Left renal pelvis (tissue), 4 donors: ENCODE data around the gene MYOM3. TPM values are rescaled to one million over a fixed set of nuclear protein-coding genes. Genes with fewer than 3 reads are reported as not detected.
"Not testable (repeated sequence)": the region's sequence is repeated elsewhere in the genome, so short reads cannot be mapped to it uniquely, and the experiment has no call there.

Experiments
- DNase-seq, 4 donors: peaks; one replicate each; pipeline ENCODE4 v3.0.0-alpha.2; 2013; ENCODE audit warnings: low read depth in 4 of 4, low spot score in 3 of 4
- polyA plus RNA-seq, 4 donors: library from polyadenylated mRNA; unstranded; fragments of 120-200 nt; gene quantifications; one replicate each; pipeline ENCODE4 v1.2.1, GENCODE V29; 2013; ENCODE audit not compliant: insufficient read length in 4 of 4

Gene MYOM3
- polyA plus RNA-seq, 4 donors: 0.60 to 24.8 (median 19.4) TPM

DNA sequence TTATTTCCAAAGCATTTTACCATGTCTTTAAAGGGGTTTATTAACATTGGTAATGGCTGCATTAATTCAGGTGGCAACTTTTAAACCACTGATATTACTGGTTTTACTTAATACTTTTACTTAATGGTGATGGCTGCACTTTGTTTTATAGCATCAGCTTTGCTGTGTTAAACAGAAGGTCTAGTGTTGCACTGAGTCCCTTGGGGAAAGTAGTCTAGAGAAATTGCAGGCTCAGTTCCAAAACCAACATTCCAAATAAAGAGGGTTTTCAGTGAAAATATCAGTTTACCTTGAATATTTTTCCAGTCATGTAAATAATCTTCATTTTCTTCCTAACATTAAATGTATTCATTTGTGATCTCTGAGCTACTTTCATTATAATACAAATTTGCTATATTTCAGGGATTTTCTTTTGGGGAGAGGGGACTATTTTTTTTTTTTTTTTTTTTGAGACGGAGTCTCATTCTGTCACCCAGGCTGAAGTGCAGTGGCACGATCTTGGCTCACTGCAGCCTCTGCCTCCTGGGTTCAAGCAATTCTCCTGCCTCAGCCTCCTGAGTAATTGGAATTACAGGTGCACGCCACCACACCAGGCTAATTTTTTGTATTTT lies 103.3 kb downstream of the MYOM3 start:
- DNase-seq: not testable (repeated sequence)

DNA sequence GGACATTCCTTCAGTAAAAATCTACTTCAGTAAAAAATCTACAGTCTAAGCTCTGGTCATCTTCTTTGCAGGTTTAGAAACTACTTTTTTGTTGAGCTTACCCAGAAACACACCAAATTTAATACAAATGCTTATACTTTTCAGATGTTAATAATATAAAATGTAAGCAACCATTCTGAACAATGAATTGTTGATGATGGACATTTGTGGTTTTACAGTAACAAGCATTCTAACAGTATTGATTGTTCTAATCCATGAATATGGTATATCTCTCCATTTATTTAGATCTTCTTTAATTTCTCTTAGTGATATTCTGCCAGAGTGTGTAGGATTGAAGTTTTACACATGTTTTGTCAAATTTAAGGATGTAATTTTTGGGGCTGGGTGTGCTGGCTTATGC lies 104.9 kb downstream of the MYOM3 start:
- no peak for DNase-seq

Other genes with a start within 250 kb of the MYOM3 start
- gene FUCA1, start 243.8 kb downstream of the MYOM3 start, polyA plus RNA-seq: 10 to 100 TPM; 43.1 to 49.0 (median 47.4) TPM
- gene CNR2, start 198.8 kb downstream of the MYOM3 start, polyA plus RNA-seq: under 1 TPM; 0.06 to 0.11 (median 0.07) TPM
- 100 to 1,000 TPM; 193 to 271 (median 203) TPM for gene PNRC2, start 152.3 kb downstream of the MYOM3 start, polyA plus RNA-seq
- gene SRSF10, start 131.8 kb downstream of the MYOM3 start, polyA plus RNA-seq: 100 to 1,000 TPM; 170 to 256 (median 223) TPM
- gene IL22RA1, start 31.0 kb upstream of the MYOM3 start, polyA plus RNA-seq: 1 to 10 TPM in 3 of 4 donors, under 1 TPM in 1; 0.11 to 4.0 (median 2.7) TPM
- gene IFNLR1, start 75.2 kb upstream of the MYOM3 start, polyA plus RNA-seq: 1 to 10 TPM; 1.1 to 5.8 (median 4.6) TPM
- gene GRHL3, start 207.2 kb upstream of the MYOM3 start, polyA plus RNA-seq: 10 to 100 TPM in 1 of 4 donors, 1 to 10 TPM in 2, under 1 TPM in 1; 0.22 to 11.7 (median 5.9) TPM